Measurements from ENCODE around the gene PIP5K1C.

PIP5K1C gene

GRCh38 chr19:3636506-3636905 lies 63.8 kb downstream of the PIP5K1C start:
- H3K27me3 ChIP-seq (replicated peaks; ENCODE audit: control insufficient read depth, insufficient read depth, low read length) = no peaks in the 10 kb centered on the region
- TF ChIP-seq CTCF (IDR thresholded peaks at IDR 0.05; ENCODE audit: insufficient read depth, low read length, poor library complexity, severe bottlenecking) = no peak
- H3K4me3 ChIP-seq (replicated peaks; ENCODE audit: low read depth, low read length) = no peak overlapping the region
- peaks cover 23% of the 10 kb centered on the region for H3K36me3 ChIP-seq (ENCODE audit: control insufficient read depth, insufficient read depth, low read length)
- DNase-seq (ENCODE audit: extremely low read depth, insufficient read length) = no peak

- H3K36me3 ChIP-seq (ENCODE audit: control insufficient read depth, insufficient read depth, low read length) = peaks cover 25% of the 10 kb centered on the region
- no peaks in the 10 kb centered on the region for H3K27me3 ChIP-seq (replicated peaks; ENCODE audit: control insufficient read depth, insufficient read depth, low read length)
- TF ChIP-seq CTCF (IDR thresholded peaks at IDR 0.05; ENCODE audit: insufficient read depth, low read length, poor library complexity, severe bottlenecking) = no peak
- no peak overlapping the region for H3K4me3 ChIP-seq (replicated peaks; ENCODE audit: low read depth, low read length)
- no peak for DNase-seq (ENCODE audit: extremely low read depth, insufficient read length)
Observed at GRCh38 chr19:3634496-3635045, 65.7 kb downstream of the PIP5K1C start.

- TF ChIP-seq CTCF (IDR thresholded peaks at IDR 0.05; ENCODE audit: insufficient read depth, low read length, poor library complexity, severe bottlenecking) = no peak
- H3K27me3 ChIP-seq (replicated peaks; ENCODE audit: control insufficient read depth, insufficient read depth, low read length) = no peaks in the 10 kb centered on the region
- peaks cover 18% of the 10 kb centered on the region for H3K36me3 ChIP-seq (ENCODE audit: control insufficient read depth, insufficient read depth, low read length)
- DNase-seq (ENCODE audit: extremely low read depth, insufficient read length) = no peak
- H3K4me3 ChIP-seq (replicated peaks; ENCODE audit: low read depth, low read length) = no peak overlapping the region
Observed at GRCh38 chr19:3633559-3633988, 66.7 kb downstream of the PIP5K1C start.

- TF ChIP-seq CTCF (IDR thresholded peaks at IDR 0.05; ENCODE audit: insufficient read depth, low read length, poor library complexity, severe bottlenecking) = no peak
- peaks cover 13% of the 10 kb centered on the region for H3K36me3 ChIP-seq (ENCODE audit: control insufficient read depth, insufficient read depth, low read length)
Observed at GRCh38 chr19:3632739-3633558, 67.3 kb downstream of the PIP5K1C start.

GRCh38 chr19:3632098-3632497 lies 68.2 kb downstream of the PIP5K1C start:
- no peak for TF ChIP-seq CTCF (IDR thresholded peaks at IDR 0.05; ENCODE audit: insufficient read depth, low read length, poor library complexity, severe bottlenecking)
- Histone ChIP-seq H3K4me3 (replicated peaks; ENCODE audit: low read depth, low read length) (no peak overlapping the region), H3K27me3 (replicated peaks; ENCODE audit: control insufficient read depth, insufficient read depth, low read length) (no peaks in the 10 kb centered on the region), H3K36me3 (ENCODE audit: control insufficient read depth, insufficient read depth, low read length) (peaks cover 12% of the 10 kb centered on the region)
- no peak for DNase-seq (ENCODE audit: extremely low read depth, insufficient read length)

More at GRCh38 chr19:3632739-3633558, 67.3 kb downstream of the PIP5K1C start:
- no peak for DNase-seq (ENCODE audit: extremely low read depth, insufficient read length)
- H3K4me3 ChIP-seq (replicated peaks; ENCODE audit: low read depth, low read length) = no peak overlapping the region
- H3K27me3 ChIP-seq (replicated peaks; ENCODE audit: control insufficient read depth, insufficient read depth, low read length) = no peaks in the 10 kb centered on the region

All from GM06990 (cell line).